ENCODE data around the gene SLC38A10.
"Not testable (repeated sequence)": the region's sequence is repeated elsewhere in the genome, so short reads cannot be mapped to it uniquely, and the experiment has no call there.

SLC38A10 gene

DNA sequence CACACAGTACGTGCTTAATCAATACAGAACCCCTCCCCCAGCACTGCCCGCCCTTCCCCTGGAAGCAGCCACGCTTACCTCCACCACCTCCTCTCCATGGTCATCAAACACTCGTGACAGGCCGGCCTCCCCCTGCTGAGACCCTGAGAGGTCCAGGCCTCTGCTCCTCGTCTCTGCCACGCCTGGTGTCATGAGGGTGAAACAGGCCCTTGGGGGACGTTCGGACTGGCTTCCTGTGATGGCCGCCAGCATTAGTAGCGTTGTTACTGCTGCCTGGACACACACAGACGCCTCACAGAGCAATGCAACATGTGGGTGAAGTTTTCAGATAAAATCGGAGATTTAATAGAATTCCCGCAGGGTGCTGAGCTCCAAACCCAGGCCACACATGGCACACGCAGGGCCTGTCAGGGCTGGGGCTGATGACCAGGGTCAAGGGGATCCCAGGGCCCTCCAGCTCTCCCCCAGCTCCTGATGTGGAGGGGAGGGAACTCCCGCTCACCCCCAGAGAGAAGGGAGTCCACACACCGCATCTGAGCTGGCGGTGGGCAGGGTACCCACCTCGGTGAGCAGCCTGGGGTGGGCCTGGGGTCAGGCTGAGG, 15.9 kb upstream of the SLC38A10 start:
- no peak for DNase-seq

DNA sequence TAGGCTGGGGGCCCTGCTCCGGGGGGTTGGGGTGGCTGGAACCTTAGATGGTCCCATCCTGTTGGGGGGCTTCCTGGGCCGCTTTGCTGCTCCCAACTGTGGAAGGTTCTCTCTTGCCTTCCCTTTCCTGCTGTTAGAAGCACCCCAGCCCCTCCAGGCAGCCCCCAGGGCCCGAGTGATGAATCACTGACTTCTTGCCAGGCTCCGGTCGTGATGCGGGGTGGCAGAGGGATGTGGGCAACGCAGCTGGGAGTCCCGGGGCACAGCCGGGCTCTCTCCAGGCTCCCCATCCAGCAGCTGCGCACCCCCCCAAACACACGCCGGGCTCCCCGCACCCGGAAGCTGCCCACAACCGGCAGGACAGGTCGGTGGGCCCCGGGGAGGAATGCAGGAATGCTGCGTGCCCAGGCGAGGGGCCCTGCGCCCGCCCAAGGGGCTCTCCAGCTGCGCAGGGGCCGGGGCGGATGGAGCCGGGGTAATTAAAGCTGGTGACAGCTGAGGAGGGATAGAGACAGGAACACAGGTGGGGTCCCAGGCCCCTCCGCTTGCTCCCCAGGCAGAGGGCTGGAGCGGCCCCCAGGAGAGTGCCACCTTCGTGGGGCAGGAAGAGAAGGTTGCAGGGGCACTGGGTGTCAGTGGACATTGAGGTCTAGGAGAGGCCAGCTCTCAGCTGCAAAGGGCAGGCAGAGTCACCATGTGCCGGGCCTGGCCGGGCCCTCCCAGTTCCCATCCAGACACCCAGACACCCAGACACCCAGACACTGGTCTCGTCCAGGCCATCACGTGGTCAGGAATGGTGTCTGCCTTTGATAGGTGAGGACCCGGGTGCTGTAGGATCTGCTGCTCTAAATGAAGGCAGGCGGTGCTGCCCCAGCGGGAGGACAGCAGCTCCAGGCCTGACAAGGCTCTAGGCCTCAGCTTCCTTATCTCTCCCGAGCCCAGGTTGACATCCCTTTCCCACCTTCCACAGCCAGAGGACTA, 15.0 kb upstream of the SLC38A10 start:
- DNase-seq: no peak

DNA sequence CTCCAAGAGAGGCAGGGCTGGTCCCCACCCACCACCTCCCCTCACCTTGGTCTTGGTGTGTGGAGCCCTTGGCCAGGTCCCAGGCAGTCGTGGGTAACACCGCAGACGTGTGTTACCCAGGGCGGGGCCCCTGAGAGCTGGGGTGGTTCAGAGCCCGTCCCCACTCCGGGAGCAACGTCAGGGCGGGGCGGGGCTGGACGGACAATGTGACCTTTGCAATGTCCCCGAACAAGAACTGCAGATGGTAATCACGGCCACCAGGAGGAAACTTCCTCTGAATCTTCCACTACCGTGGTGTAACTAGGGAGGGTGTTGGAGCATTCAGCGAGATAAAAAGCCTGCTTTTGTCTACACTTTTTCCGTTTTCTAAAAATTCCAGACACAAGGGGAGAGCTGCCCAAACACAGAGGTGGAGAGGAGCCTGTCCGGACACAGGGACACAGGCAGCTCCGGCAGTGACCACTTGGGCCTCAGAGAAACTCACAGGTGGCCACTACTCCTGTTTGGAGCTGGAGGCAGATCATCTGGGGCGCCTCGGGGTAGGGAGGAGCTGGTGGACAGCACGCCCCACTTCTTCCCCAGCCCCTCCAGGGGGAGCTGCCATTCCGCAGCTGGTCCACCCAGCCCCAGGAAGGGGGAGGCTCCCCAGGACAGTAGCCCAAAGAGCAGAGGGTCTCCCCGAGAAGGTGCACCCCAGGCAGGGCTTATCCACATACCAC, 14.2 kb upstream of the SLC38A10 start:
- DNase-seq: peak; percentile 38

DNA sequence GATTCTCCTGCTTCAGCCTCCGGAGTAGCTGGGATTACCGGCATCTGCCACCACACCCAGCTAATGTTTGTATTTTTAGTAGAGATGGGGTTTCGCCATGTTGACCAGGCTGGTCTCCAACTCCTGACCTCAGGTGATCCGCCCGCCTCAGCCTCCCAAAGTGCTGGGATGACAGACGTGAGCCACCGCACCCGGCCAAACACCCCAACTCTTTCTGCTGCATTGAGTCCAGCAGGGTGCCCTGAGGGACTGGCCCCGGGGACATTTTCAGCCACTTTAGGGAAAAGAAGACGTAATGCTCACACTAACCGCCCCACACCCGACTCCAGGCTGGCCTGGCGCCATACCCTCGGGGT, 13.7 kb upstream of the SLC38A10 start:
- DNase-seq: not testable (repeated sequence)

DNA sequence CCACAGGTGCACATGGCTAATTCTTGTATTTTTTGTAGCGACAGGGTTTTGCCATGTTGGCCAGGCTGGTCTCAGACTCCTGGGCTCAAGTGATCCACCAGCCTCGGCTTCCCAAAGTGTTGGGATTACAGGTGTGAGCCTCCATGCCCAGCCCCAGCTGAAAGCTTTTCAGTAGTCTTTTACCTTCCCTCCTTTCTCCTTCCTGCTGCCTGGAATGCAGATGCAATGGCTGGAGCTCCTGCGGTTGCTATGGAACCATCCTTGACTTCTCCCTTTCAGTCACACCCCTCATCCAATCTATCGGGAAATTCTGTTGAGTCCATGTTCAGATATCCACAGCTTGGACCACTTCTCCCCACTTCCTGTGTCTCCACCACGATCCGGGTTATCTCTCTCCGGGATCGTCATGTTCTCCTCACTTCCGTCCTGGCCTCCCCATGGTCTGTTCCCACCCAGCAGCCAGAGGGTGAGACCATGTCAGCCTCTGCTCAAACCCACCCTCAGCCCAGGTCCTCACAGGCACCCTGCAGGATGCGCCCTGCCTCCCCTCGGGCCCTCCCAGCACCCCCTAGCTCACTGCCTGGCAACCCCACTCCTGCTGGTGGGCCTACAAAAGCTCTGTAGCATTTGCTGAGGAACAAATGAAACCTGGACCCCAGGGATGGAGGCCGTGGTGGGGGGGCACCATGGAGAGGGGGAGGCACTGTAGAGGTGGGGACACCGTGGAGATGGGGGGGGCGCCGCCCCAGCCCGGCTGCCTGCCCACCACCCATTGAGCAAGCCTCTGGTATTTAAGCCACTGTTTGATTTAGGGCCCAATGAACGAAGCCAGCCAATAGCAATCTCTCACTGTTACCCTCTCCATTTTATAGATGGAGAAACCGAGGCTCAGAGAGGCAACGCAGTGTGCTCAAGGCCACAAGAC, 12.8 kb upstream of the SLC38A10 start:
- no peak for DNase-seq

DNA sequence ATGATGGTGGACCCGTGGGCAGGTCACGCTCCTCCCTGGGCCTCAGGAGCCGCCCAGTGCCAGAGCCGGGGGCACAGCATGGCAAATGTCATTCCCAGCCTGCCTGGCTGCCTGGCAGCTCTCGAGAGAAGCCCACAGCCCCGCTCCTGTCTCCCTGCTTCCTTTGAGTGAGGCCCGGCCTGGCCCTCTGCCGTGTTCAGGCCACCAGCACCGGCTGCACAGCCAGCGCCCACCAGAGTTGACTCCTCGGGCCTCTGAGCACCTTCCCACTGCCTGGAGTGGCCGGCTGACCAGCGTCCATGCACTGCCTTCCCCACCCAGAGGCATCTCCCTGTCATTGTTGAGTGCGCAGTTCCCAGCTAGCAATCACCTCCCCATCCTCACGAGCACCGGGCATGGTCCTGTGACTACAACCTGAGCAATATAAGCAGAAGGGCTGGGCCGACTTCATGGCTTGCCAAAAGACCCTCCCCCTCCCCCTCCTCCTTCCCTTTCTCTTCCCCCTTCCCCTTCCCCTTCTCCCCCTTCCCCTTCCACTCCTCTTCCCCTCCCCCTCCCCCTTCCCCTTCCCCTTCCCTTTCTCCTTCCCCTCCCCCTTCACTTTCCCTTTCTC, 11.9 kb upstream of the SLC38A10 start:
- DNase-seq: no peak

DNA sequence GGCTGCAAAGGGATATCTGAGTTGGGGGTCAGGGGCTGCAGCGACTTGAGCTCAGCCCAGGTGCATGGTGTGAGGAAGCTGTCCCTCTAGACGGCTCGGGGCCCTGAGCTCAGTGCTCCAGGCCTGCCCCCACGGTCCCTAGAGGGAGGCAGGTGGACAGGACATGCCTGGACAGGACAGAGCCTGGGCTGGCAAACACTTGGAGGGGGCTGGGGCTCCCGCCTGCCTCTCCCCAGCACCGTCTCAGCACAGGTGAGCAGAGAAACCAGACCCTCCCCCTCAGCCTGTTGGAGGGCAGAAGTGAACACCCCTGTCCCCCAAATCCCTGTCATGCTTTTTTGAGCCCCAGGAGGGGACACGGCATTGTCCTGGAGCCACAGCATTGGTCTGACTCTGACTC, 11.4 kb upstream of the SLC38A10 start:
- DNase-seq: no peak

DNA sequence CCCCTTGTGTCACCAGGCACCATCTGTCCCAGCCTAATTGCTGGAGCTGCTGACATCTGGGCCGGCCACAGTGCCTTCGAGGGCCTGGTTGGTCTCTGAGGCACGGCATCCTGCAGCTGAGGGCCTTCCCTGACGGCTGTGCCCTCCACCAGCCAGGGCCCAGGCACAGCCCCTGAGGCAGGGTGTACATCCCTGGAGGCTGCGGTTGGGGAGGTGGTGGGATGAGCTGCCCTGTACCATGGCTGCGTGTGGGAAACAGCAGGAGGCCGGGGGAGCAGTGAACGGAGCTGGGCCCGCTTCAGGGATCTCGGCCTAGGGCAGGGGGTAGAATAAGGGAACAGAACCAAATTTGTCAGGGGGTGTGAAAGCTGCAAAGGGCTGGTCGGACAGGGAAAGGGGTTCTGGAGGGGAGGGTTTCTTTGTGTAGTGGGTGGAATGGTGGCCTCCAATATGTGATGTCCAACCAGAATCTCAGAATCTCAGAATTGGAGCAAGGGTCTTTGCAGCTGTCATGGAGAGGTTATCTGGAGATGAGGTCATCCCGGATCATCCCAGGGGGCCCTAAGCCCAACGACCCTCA, 10.0 kb upstream of the SLC38A10 start:
- DNase-seq: no peak

DNA sequence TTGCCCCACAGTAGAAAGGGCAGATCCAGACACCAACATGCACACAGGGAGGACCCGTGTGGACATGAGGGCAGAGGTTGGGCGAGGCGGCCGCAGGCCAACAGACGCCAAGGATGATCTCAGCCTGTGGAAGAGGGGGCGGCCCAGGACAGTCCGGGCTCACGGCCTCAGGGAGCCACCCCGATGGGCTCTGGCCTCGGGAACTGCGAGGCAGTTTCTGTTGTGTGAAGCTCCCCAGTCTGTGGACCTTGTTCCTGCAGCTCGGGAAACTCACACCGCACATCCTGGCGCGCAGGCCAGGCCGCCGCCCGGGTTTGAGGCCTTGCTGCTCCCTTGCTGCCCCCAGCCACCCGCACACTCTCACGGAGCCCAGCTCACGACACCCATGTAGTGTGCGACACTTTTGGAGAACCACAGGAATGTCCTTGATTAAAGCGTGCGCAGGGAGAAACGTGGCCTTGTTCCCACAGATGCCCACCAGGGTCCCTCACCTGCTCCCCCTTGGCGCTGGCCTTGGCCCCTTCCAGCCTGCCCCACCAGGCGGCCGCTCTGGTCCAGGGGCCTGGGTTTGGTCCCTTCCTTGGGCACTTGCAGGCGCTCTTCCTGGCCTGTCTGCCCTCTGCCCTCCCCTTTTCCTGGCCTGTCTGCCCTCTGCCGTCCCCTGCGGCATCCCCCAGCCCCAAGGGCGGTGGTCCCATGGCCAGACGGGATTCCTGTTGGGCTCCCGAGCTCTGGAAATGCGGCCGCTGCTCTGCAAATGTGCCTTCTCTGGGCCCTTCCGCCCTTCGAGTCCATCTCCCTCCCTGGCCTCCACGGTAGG, 9.3 kb upstream of the SLC38A10 start:
- DNase-seq: no peak

DNA sequence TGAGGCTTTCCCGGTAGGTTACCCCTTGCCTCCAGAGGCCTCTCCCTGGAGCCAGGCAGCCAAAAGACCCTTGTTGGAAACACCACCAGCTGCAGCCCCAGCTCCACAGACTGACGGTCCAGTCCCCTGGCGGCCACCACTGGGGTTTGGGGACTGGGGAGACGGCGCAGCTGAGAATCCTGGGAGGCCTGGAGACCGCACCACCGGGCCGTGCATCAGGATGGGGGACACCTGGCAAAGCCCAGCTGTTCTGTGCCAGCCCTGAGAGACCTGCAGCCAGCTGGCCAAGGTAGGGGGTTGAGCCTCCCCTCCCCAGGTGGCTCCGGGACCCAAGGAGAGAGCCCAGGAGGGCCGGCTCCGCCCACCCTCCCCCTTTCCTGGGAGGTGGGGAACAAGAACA, 8.3 kb upstream of the SLC38A10 start:
- no peak for DNase-seq

DNA sequence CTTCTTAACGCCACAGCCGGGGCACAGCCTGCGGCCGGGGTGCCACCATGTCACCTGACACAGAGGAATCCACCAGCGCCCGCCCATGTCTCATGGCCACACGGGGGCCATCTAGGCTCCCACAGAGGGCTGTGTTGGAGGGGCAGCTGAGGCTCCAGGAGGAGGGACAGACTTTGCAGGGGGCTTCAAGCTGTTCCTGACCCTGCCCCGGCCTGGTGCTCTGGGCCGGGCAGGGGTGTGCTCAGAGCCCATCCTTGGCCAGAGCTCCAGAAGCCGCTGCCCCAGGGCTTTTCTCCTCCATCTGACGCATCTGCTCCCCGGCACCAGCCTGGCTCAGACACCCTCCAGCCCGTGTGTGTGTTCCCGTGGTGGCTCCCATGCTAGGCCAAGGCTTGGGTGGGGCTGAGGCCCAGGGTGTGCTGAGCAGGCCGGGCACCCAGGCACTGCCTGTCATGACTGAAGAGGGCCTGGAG, 7.8 kb upstream of the SLC38A10 start:
- DNase-seq: no peak

DNA sequence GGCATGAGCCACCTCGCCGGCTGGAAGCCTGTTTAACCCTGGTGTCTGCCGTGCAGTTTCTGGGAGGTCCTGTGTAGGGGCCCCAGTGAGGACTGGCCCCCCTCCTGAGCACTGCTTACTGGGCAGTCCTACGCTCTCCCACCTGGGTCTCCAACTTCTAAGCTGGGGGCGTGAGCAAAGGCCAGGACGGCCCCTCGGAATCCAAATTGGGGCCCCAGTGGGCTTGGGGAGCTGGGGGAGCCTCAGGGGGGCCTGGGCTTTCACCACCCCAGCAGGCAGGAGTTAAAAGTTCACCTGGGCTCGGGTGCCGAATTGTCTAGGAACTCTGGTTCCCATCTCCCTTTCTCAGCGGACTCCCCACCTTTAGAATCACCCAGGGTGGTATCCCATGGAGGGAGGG, 7.2 kb upstream of the SLC38A10 start:
- DNase-seq: no peak

DNA sequence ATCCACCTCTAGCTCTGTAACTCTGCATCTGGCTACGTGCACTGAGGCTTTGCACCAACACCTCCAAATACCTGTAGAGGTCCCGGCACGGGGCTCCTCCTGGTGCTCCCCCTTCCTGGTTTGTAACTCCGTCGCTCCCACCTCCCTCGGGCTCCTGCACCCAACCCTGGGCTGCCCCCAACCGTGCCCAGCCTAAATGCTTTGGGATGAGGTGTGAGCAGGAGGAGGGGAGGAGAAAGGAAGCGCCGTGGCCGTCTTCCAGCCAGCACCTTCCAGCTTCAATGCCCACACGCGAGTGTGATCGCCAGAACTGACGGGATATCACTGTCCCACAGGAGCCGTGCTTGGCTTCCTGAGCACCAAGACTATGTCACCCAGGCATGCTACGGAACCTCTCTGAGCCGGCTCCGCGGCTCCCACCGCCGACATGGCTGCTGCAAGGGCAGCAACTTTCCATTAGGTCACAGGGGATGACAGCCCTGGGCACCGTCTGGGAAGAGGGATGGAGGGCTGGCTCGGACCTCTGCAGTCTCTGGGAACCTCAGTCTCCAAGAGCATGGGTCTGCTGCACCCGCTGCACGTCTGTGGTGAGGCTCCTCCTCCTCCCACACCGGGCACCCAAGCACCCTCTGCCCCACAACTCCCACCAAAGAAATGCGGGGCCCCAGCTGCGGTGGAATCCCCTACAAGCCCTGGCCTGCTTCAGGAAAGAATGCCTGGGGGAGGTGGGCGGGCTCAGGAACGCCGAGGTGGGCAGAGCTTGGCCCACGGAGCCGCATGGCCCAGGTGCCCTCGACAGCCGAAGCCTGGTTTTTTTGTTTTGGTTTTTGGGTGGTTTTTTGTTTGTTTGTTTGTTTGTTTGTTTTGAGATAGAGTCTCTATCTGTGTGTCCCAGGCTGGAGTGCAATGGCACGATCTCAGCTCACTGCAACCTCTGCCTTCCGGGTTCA, 6.4 kb upstream of the SLC38A10 start:
- DNase-seq: no peak

DNA sequence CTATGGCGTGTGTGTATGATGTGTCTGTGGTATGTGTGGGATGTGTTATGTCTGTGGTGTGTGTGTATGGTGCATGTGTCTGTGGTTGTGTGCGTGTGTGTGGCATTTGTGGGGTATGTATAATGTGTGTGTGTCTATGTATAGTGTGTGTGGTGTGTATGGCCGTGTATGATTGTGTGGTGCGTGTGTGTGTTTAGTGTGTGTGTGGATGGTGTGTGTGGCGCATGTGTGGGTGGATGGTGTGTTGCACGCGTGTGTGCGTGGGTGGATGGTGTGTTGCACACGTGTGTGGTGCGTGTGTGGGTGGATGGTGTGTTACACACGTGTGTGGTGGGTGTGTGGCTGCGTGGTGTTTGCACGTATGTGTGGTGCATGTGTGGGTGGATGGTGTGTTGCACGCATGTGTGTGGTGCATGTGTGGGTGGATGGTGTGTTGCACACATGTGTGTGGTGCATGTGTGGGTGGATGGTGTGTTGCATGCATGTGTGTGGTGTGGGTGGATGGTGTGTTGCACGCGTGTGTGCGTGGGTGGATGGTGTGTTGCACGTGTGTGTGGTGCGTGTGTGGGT, 5.6 kb upstream of the SLC38A10 start:
- no peak for DNase-seq

DNA sequence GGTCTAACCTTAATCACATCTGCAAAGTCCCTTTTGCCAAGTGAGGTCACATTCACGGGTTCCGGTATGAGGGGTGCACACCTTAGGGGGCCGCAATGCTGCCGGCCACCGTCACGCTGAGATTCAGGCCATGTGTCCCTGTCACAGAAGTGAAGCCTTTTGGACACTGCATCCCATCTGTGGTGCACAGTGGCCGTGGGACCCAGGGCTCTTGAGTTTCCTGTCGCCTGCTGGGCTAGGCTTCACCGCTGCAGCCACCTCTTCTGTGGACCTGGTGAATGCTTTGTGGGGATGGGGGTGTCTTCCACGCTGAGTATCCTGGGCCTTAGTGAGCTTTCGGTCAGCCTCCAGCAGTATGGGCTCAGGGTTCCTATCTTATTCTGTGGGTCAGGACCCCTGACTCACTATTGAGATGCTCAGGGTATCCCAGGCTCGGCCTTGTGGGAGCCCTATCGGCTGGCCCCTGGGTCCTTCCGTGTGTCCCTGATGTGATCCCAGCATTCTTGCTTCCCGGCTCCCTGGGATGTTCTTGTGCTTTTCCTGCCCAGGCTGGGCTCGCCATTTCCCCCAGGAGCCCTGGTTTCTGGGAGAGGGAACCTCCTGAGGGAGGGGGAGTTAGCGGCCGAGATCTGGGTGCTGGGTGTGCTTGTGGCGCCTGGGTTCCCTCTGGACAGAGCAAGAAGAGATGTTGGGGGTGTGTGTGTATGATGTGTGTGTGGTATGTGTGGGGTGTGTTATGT, 4.9 kb upstream of the SLC38A10 start:
- no peak for DNase-seq

DNA sequence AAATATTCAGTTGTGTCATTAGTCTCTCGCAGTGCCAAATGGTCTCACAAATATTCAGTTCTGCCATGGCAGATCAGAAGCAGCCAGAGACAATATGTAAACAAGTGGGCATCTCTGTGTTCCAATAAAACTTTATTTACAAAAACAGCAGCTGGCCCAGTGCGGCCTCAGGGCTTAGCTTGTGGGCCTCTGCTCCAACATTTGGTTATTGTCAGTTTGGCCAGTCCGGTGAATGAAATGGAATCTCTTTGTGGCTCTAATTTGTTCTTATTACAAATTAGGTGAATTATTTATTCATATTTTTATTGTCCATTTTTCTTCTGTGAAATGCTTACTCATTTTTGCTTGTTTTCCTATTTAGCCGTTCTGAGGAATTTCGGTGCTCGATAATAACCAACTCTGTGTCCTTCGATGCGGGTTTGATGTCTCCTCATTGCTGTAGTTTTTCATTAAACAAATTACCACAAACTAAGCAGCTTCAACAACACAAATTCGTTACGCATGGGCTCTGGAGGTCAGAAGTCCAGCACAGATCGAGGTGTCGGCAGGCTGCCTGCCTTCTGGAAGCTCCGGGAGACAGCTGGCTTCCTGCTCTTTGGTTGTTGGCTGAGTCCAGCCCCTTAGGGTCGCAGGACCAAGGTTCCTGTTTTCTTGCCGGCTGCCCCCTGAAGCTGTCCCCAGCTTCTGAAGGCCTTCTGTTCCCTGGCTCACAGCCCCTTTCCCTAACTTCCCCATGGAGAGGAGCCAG, 4.1 kb upstream of the SLC38A10 start:
- DNase-seq: no peak

DNA sequence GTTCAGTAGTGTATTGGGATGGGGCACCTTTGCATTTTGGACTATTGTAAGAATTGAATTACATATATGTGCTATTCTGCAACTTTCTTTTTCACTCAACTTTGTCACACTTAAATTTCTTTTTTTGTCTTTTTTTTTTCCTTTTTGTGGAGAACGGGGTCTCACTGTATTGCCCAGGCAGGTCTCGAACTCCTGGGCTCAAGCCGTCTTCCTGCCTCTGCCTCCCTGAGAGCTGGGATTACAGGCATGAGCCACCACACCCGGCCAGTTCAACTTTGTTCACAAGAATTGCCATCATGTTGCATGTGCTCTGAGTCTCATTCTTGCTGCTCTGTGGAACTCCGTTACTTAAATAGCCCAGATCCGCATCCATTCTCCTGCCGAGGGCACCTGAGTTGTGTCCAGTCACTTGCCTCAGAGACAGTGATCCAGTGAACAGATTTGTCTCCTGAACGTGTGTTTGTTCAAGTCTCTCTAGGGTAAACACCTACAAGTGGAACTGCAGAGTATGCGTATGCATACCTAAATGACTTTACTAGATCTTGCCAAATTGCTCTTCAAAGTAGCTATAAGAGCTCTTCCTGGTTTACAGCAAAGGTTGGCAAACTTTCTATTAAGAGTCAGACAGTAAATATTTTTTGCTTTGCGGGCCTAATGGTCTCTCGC, 3.4 kb upstream of the SLC38A10 start:
- no peak for DNase-seq
